IMR-90 (cell line): ENCODE results near the gene LRAT. TPM values are rescaled to one million over a fixed set of nuclear protein-coding genes. Genes with fewer than 3 reads are reported as not detected.

Experiments used
- ATAC-seq: fragments of 200-7000 bp; cut with Tn5 transposase; 2 replicates; pipeline ENCODE4 v1.9.1; 2020; ENCODE audit warnings: low read depth, mild to moderate bottlenecking, moderate library complexity
- BruUV-seq: library from RNA; stranded (reverse); fragments of 400-500 nt; replicated peaks from 2 replicates; lab custom pipeline; 2021; lab: Mats Ljungman, UMichigan
- CTCF ChIA-PET: fragments of 300-600 bp; formaldehyde crosslinking; extraction: SDS; loops from one replicate; lab custom pipeline; 2021; ENCODE audit warnings: antibody characterized with exemption; lab: Yijun Ruan, JAX
- POLR2A ChIA-PET: fragments of 300-600 bp; sonication (Branson Sonifier 250); formaldehyde crosslinking; loops from one replicate; lab custom pipeline; 2022; ENCODE audit warnings: antibody characterized with exemption; ENCODE audit not compliant: unreplicated experiment; lab: Charles Lee
- DNase-seq: peaks from one replicate; pipeline ENCODE4 v3.0.0; 2013
- H2AFZ ChIP-seq: replicated peaks from 2 replicates; pipeline ENCODE3; 2013; ENCODE audit warnings: low read length, mild to moderate bottlenecking; ENCODE audit not compliant: poor library complexity
- H2AK5ac ChIP-seq: 2 replicates; pipeline ENCODE4 v1.6.1; 2013; ENCODE audit warnings: low read depth, low read length, inconsistent platforms
- H2AK9ac ChIP-seq: replicated peaks from 2 replicates; pipeline ENCODE3; 2013; ENCODE audit warnings: mild to moderate bottlenecking, low read depth, low read length, moderate library complexity; ENCODE audit not compliant: poor library complexity
- H2BK120ac ChIP-seq: 2 replicates; pipeline ENCODE4 v1.6.1; 2013; ENCODE audit warnings: low read depth, low read length, inconsistent platforms
- H2BK15ac ChIP-seq: 3 replicates; pipeline ENCODE4 v1.6.1; 2013; ENCODE audit warnings: low read depth, low read length, inconsistent platforms
- H2BK20ac ChIP-seq: 2 replicates; pipeline ENCODE4 v1.6.1; 2013; ENCODE audit warnings: low read depth, mild to moderate bottlenecking, inconsistent platforms, low read length, moderate library complexity
- H2BK5ac ChIP-seq: 2 replicates; pipeline ENCODE4 v1.6.1; 2013; ENCODE audit warnings: mild to moderate bottlenecking, low read depth, low read length, inconsistent platforms; ENCODE audit not compliant: poor library complexity, severe bottlenecking
- H3K14ac ChIP-seq: replicated peaks from 2 replicates; pipeline ENCODE4 v1.6.1; 2013; ENCODE audit warnings: low read depth, low read length, inconsistent platforms
- H3K18ac ChIP-seq: 2 replicates; pipeline ENCODE4 v1.6.1; 2013; ENCODE audit warnings: low read depth, low read length, control low read depth
- H3K23ac ChIP-seq: 2 replicates; pipeline ENCODE4 v1.6.1; 2013; ENCODE audit warnings: low read depth, low read length, inconsistent platforms
- H3K27ac ChIP-seq: 2 replicates; pipeline ENCODE4 v1.5.1; 2013; ENCODE audit warnings: mild to moderate bottlenecking, control low read depth, low read length; ENCODE audit not compliant: insufficient read depth
- H3K27me3 ChIP-seq: 2 replicates; pipeline ENCODE4 v1.6.1; 2013; ENCODE audit warnings: low read length; ENCODE audit not compliant: control insufficient read depth, insufficient read depth
- H3K36me3 ChIP-seq: 2 replicates; pipeline ENCODE4 v1.6.1; 2013; ENCODE audit warnings: low read length, mixed read lengths; ENCODE audit not compliant: control insufficient read depth, insufficient read depth
- H3K4ac ChIP-seq: 2 replicates; pipeline ENCODE4 v1.6.1; 2013; ENCODE audit warnings: low read depth, low read length, inconsistent platforms
- H3K4me1 ChIP-seq: 2 replicates; pipeline ENCODE4 v1.6.1; 2013; ENCODE audit warnings: low read length, mixed read lengths; ENCODE audit not compliant: control insufficient read depth, insufficient read depth
- H3K4me2 ChIP-seq: 2 replicates; pipeline ENCODE4 v1.6.1; 2013; ENCODE audit warnings: low read depth, mild to moderate bottlenecking, control low read depth, low read length, moderate library complexity
- H3K4me3 ChIP-seq: 2 replicates; pipeline ENCODE4 v1.5.1; 2013; ENCODE audit warnings: low read depth, mild to moderate bottlenecking, control low read depth, low read length, moderate library complexity; ENCODE audit not compliant: insufficient read depth
- H3K56ac ChIP-seq: 2 replicates; pipeline ENCODE4 v1.6.1; 2013; ENCODE audit warnings: low read length, inconsistent platforms; ENCODE audit not compliant: insufficient read depth; ENCODE audit errors: extremely low read depth
- H3K79me1 ChIP-seq, 2 experiments: 2 replicates each; pipeline ENCODE4 v1.6.1; 2013; ENCODE audit warnings: low read length in 2 of 2, inconsistent platforms in 1 of 2, low read depth in 1 of 2
- H3K9ac ChIP-seq: 2 replicates; pipeline ENCODE4 v1.6.1; 2013; ENCODE audit warnings: low read depth, low read length, control low read depth
- H3K9me1 ChIP-seq: 2 replicates; pipeline ENCODE4 v1.6.1; 2013; ENCODE audit warnings: low read length, inconsistent platforms; ENCODE audit not compliant: insufficient read depth
- H3K9me3 ChIP-seq: 2 replicates; pipeline ENCODE4 v1.6.1; 2013; ENCODE audit warnings: low read length; ENCODE audit not compliant: control insufficient read depth, insufficient read depth
- H4K20me1 ChIP-seq: 2 replicates; pipeline ENCODE4 v1.6.1; 2013; ENCODE audit warnings: low read length, inconsistent platforms; ENCODE audit not compliant: insufficient read depth
- H4K5ac ChIP-seq: 2 replicates; pipeline ENCODE4 v1.6.1; 2013; ENCODE audit warnings: mild to moderate bottlenecking, low read depth, low read length, control low read depth
- H4K8ac ChIP-seq, 2 experiments: 2 replicates each; pipeline ENCODE4 v1.6.1; 2013; ENCODE audit warnings: low read depth in 2 of 2, low read length in 2 of 2, control low read depth in 1 of 2, inconsistent platforms in 1 of 2
- H4K91ac ChIP-seq: 2 replicates; pipeline ENCODE4 v1.6.1; 2013; ENCODE audit warnings: low read depth, low read length, inconsistent platforms; ENCODE audit not compliant: insufficient read depth
- BHLHE40 ChIP-seq: fragments of 150-350 bp; IDR thresholded peaks from 2 replicates; pipeline ENCODE4 v1.6.1; 2016; ENCODE audit warnings: mild to moderate bottlenecking, low read depth, low read length
- CEBPB ChIP-seq: IDR thresholded peaks from 2 replicates; pipeline ENCODE4 v1.6.1; 2012; ENCODE audit warnings: low read depth, low read length, improper control_type of control experiment
- CHD1 ChIP-seq: IDR thresholded peaks from 2 replicates; pipeline ENCODE4 v1.6.1; 2012; ENCODE audit warnings: low read depth, low read length, improper control_type of control experiment
- FOS ChIP-seq: fragments of 150-350 bp; IDR thresholded peaks from 2 replicates; pipeline ENCODE4 v1.6.1; 2016; ENCODE audit warnings: low read depth, low read length
- MAFK ChIP-seq: IDR thresholded peaks from 2 replicates; pipeline ENCODE4 v1.6.1; 2012; ENCODE audit warnings: low read depth, low read length, improper control_type of control experiment
- MAZ ChIP-seq: IDR thresholded peaks from 2 replicates; pipeline ENCODE4 v1.6.1; 2012; ENCODE audit warnings: low read depth, mild to moderate bottlenecking, low read length, improper control_type of control experiment, moderate library complexity, borderline replicate concordance
- MXI1 ChIP-seq: IDR thresholded peaks from 2 replicates; pipeline ENCODE4 v1.6.1; 2012; ENCODE audit warnings: low read depth, mild to moderate bottlenecking, low read length, moderate library complexity, borderline replicate concordance
- NFE2L2 ChIP-seq: fragments of 150-350 bp; IDR thresholded peaks from 2 replicates; pipeline ENCODE4 v1.6.1; 2016; ENCODE audit warnings: low read depth, mild to moderate bottlenecking, low read length
- POLR2A ChIP-seq: IDR thresholded peaks from 2 replicates; pipeline ENCODE4 v1.6.1; 2012; ENCODE audit warnings: mild to moderate bottlenecking, low read depth, low read length
- RAD21 ChIP-seq: IDR thresholded peaks from 2 replicates; pipeline ENCODE4 v1.6.1; 2012; ENCODE audit warnings: low read length, improper control_type of control experiment
- RCOR1 ChIP-seq: IDR thresholded peaks from 2 replicates; pipeline ENCODE4 v1.6.1; 2012; ENCODE audit warnings: mild to moderate bottlenecking, low read length, improper control_type of control experiment; ENCODE audit not compliant: insufficient replicate concordance
- RFX5 ChIP-seq: IDR thresholded peaks from 2 replicates; pipeline ENCODE4 v1.8.0; 2012; ENCODE audit warnings: low read depth, mild to moderate bottlenecking, low read length, moderate library complexity
- SMC3 ChIP-seq: fragments of 150-350 bp; IDR thresholded peaks from 2 replicates; pipeline ENCODE4 v1.6.1; 2016; ENCODE audit warnings: low read depth, mild to moderate bottlenecking, antibody characterized with exemption, low read length, moderate library complexity
- USF2 ChIP-seq: fragments of 150-350 bp; IDR thresholded peaks from 2 replicates; pipeline ENCODE4 v1.6.1; 2017; ENCODE audit warnings: mild to moderate bottlenecking, antibody characterized with exemption, low read length, low read depth
- WGBS, 2 experiments: methylation state at CpG; one replicate each; pipeline versions ENCODE4 v1.1.5 to v1.1.7; 2013; ENCODE audit warnings: missing lambda C conversion rate in 2 of 2; ENCODE audit not compliant: insufficient read length in 1 of 2; ENCODE audit errors: extremely low coverage in 2 of 2; 5-methylcytosine and 5-hydroxymethylcytosine counted together
- dilution Hi-C: fragments of 300-500 bp; cut with HindIII; formaldehyde crosslinking; loops from one replicate; pipeline ENCODE4 v1.14.3; 2018; ENCODE audit warnings: low sequenced_read_pairs; ENCODE audit not compliant: unreplicated experiment
- in situ Hi-C: fragments of 300-500 bp; cut with MboI; formaldehyde crosslinking; loops from 3 replicates; pipeline ENCODE4 v1.14.3; 2019; ENCODE audit warnings: low sequenced_read_pairs, inconsistent platforms, mixed read lengths
- intact Hi-C: fragments of 100-400 bp; cut with micrococcal nuclease; formaldehyde crosslinking; loops from 2 replicates; pipeline ENCODE4 v1.10.0; 2022
- polyA plus RNA-seq, 3 experiments: library from polyadenylated mRNA; depleted of rRNA; stranded (reverse); fragments of >200 nt; gene quantifications; 2 replicates each; pipeline ENCODE4 v1.2.3, GENCODE V29; 2012; ENCODE audit warnings: low replicate concordance in 1 of 3
- total RNA-seq: library from RNA; depleted of rRNA; stranded (reverse); fragments of >200 nt; gene quantifications from 2 replicates; pipeline ENCODE4 v1.2.3, GENCODE V29; 2012
- TF ChIP-seq, protein P1 (sequence below): conservative IDR thresholded peaks from 2 replicates; pipeline ENCODE4 v1.5.1; 2012; ENCODE audit warnings: mild to moderate bottlenecking, low read depth, low read length, improper control_type of control experiment
- TF ChIP-seq, protein P2 (sequence below): fragments of 150-350 bp; IDR thresholded peaks from 2 replicates; pipeline ENCODE4 v1.6.1; 2016; ENCODE audit warnings: low read depth, mild to moderate bottlenecking, low read length, moderate library complexity, borderline replicate concordance

Gene LRAT
- total and polyA plus RNA-seq, 2 of the 4 experiments (the other 2 are of a cell fraction) = under 0.01 to 0.03 TPM

- no TSS peak for BruUV-seq
- ChIA-PET POLR2A (no interaction called here), CTCF (no interaction called here)
- no peak for DNase-seq
- Histone ChIP-seq H2BK120ac (no peak overlapping the region), H3K18ac (no peak overlapping the region), H2AK9ac (no peak overlapping the region), H2AK5ac (no peak overlapping the region), H3K79me1 (no peaks in the 10 kb centered on the region), H2BK20ac (no peak overlapping the region), H3K4me1 (no peaks in the 10 kb centered on the region), H4K5ac (no peak overlapping the region), H3K23ac (no peak overlapping the region), H3K9me3 (no peaks in the 10 kb centered on the region), H2BK15ac (no peak overlapping the region), H3K9me1 (no peaks in the 10 kb centered on the region), H2AFZ (no peak overlapping the region), H3K4me3 (no peak overlapping the region), H4K91ac (no peak overlapping the region), H3K27me3 (no peaks in the 10 kb centered on the region), H3K36me3 (no peaks in the 10 kb centered on the region), H3K27ac (no peak overlapping the region), H4K8ac (no peak overlapping the region), H3K14ac (no peak overlapping the region), H4K20me1 (no peaks in the 10 kb centered on the region), H3K9ac (no peak overlapping the region), H3K4ac (no peak overlapping the region), H3K56ac (no peak overlapping the region), H2BK5ac (no peak overlapping the region), H3K4me2 (no peak overlapping the region)
- ATAC-seq = no peak
- dilution Hi-C loops (no loop called here), intact Hi-C loops (no loop called here), in situ Hi-C loops (no loop called here)
- WGBS, 2 experiments = no CpG with 5 or more reads among the region's 4 CpGs
- TF ChIP-seq MXI1 (no peak), RCOR1 (no peak), MAZ (no peak), CHD1 (no peak), CEBPB (no peak), USF2 (no peak), BHLHE40 (no peak), RFX5 (no peak), NFE2L2 (no peak), RAD21 (no peak), POLR2A (no peak), MAFK (no peak), SMC3 (no peak), FOS (no peak)
- TF ChIP-seq, protein P1, sequence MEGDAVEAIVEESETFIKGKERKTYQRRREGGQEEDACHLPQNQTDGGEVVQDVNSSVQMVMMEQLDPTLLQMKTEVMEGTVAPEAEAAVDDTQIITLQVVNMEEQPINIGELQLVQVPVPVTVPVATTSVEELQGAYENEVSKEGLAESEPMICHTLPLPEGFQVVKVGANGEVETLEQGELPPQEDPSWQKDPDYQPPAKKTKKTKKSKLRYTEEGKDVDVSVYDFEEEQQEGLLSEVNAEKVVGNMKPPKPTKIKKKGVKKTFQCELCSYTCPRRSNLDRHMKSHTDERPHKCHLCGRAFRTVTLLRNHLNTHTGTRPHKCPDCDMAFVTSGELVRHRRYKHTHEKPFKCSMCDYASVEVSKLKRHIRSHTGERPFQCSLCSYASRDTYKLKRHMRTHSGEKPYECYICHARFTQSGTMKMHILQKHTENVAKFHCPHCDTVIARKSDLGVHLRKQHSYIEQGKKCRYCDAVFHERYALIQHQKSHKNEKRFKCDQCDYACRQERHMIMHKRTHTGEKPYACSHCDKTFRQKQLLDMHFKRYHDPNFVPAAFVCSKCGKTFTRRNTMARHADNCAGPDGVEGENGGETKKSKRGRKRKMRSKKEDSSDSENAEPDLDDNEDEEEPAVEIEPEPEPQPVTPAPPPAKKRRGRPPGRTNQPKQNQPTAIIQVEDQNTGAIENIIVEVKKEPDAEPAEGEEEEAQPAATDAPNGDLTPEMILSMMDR = no peak
- TF ChIP-seq, protein P2, sequence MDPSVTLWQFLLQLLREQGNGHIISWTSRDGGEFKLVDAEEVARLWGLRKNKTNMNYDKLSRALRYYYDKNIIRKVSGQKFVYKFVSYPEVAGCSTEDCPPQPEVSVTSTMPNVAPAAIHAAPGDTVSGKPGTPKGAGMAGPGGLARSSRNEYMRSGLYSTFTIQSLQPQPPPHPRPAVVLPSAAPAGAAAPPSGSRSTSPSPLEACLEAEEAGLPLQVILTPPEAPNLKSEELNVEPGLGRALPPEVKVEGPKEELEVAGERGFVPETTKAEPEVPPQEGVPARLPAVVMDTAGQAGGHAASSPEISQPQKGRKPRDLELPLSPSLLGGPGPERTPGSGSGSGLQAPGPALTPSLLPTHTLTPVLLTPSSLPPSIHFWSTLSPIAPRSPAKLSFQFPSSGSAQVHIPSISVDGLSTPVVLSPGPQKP = no peak
These were observed 34.2 kb upstream of the LRAT start for GRCh38 chr4:154709550-154709949.
